NAMALWA (cell line): ENCODE measurements around the gene CCNH.

Source experiments
- DNase-seq: peaks from one replicate; pipeline ENCODE4 v3.0.0-alpha.2; 2015; ENCODE audit warnings: low spot score

The CCNH gene

DNA sequence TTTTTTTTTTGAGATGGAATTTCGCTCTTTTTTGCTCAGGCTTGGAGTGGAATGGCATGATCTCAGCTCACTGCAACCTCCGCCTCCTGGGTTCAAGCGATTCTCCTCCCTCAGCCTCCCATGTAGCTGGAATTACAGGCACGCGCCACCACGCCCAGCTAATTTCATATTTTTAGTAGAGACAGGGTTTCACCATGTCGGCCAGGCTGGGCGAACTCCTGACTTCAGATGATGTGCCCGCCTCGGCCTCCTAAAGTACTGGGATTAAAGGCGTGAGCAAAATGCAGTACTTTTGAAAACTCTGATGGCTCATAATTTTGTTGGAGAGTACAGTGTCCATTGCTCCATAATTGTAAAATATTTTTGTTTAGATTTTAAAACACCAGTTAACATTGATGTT lies 52.6 kb downstream of the CCNH start:
- DNase-seq, result no peak

DNA sequence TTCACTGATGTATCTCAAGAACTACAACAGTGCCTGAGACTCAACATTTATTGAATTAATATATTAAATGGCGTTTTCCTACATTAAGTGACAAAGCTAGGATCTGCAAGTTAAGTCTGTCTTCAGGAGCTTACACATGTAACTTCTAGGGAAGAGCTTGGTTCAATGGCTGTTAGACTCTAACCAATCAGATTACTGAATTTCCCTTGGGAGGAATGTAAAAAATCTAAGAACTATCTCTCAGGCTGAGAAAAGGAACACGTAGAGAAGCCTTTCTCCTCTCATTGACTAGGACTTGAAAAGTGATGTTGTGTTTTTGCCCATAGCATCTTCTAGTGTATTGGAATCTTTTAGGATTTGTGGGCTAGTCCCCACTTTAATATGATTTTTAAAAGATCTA lies 53.6 kb downstream of the CCNH start:
- DNase-seq, result no peak

DNA sequence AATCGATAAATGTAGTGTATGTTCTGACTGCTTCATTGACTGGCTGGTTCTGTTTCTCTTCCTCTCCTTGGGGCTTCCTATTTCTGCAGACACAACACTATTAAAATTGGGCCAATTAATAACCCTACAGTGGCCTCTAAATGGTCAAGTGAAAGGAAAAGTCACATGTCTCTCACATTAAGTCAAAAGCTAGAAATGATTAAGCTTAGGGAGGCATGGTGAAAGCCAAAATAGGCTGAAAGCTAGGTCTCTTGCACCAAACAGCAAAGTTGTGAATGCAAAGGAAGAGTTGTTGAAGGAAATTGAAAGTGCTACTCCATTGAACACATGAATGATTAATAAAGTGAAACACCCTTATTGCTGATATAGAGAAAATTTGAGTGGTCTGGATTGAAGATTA lies 58.2 kb downstream of the CCNH start:
- no peak for DNase-seq

GRCh38 chr5:87347841-87348240 lies 64.9 kb downstream of the CCNH start:
- DNase-seq, result no peak

DNA sequence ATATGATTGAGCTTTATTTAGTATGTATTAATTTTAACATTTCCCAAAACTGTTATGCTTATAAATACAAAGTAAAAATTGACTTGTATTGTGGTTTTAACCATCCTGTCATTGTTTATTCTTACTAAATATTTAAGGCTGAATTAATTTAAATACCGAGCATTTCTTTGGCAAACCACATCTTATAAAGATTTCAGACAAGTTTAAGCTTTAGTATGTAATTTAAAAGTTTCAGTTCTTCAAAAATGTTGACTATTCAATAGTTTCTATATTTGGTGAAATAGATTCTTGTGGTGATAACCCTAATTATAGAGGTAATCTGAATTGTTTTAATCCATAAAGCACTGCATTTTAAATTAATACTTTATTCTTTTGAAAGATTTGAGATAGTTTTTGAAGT lies 65.5 kb downstream of the CCNH start:
- no peak for DNase-seq
